ENCODE results near the gene SLC37A3.

SLC37A3 gene

DNA sequence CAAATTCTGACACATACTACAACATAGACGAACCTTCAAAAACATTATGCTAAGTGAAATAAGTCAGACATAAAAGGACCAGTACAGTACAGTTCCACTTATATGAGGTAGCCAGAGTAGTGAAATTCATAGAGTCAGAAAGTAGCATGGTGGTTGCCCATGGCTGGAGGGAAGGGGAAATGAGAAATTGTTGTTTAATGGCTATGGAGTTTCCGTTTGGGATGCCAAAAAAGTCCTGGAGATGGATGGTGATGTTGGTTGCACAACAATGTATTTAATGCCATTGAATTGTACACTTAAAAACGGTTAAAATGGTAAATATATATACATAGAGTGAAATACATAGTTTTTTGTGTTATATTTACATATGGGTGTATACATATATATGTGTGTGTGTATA lies 2.1 kb upstream of the SLC37A3 start:
- no peak for DNase-seq

GRCh38 chr7:140398821-140399220 lies 491 bp upstream of the SLC37A3 start:
- no peak for DNase-seq

DNA sequence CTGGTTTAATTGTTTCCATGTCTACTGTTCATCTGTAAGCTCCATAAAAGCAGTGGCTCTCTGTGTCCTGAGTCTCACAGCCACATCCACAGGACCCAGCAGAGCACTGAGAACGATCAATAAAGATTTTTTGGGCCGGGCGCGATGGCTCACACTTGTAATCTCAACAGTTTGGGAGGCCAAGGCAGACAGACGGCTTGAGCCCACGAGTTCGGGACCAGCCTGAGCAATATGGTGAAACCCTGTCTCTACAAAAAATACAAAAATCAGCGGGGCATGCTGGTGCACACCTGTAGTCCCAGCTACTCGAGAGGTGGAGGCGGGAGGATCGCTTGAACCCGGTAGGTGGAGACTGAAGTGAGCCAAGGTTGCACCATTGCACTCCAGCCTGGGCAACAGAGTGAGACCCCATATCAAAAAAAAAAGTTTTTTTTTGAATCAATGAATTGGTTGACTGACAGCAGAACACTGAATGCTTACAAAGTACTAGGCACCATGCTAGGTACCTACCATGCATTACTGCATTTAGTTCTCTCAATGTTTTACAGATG lies 4.5 kb downstream of the SLC37A3 start:
- no peak for DNase-seq

DNA sequence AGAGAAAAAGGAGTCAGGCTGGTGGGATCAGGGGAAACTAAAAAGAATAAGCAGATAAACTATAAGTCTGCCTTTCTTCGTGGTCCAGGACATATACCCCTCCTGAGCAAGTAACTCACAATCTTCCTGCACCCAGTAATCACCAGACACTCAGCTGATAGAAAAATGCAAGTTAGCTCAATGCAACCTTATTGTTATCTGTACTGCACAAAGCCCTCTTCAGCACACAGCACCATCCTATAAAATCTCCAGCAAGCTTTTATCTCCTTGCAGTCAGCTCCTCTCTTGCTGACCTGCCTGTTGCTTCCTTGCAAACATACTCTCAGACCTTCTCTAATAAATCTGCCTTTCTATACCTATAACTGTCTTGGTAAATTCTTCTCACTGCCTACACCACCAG lies 6.7 kb downstream of the SLC37A3 start:
- no peak for DNase-seq

DNA sequence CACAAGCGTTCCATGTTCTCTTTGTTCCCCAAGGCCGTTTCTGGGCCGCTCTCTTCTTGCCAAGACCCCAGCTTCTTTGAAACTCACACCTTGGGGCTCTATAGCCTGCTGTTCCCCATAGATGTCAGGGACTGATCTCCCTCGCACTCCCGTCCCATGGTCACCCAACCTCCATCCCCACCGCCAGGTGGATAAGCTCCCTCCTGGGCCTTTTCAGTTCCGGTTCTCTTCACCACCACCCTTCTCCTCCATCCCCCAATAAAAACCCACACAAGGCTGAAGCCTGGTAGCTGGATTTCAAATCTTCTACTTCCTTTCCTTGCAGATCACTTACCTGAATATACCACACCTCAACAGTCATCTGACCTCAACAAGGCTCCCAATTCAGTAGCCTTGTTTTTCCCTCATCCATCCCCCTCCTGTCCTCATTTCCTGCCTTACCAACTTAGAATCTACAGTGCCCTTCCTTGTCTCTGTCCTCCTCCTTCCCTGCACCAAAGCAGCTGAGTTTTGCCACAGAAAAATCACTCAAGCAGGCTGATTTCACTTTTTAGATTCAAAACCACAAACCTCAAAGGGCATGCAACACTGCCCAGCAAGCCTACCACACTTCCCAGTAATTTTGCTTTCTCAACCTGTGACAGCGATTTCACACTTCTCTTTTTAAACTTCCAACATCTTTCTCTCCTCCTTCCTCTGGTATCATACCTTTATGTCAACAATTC lies 7.7 kb downstream of the SLC37A3 start:
- no peak for DNase-seq

- DNase-seq, result no peak
Observed at GRCh38 chr7:140390034-140390433, 8.3 kb downstream of the SLC37A3 start.

DNA sequence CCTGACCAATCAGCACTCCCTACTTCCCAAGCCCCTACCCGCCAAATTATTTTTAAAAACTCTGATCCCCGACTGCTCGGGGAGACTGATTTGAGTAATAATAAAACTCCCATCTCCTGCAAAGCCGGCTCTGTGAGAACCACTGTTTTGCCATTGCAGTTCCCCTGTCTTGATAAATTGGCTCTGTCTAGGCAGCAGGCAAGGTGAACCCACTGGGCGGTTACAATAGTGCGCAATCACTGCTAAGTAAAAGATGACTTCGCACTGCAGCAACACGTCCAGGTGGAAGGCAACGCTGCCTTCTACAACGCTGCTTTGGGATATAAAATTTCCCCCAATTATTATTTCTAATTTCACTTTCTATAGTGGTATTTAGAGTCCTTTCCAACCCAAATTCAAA lies 8.9 kb downstream of the SLC37A3 start:
- no peak for DNase-seq

DNA sequence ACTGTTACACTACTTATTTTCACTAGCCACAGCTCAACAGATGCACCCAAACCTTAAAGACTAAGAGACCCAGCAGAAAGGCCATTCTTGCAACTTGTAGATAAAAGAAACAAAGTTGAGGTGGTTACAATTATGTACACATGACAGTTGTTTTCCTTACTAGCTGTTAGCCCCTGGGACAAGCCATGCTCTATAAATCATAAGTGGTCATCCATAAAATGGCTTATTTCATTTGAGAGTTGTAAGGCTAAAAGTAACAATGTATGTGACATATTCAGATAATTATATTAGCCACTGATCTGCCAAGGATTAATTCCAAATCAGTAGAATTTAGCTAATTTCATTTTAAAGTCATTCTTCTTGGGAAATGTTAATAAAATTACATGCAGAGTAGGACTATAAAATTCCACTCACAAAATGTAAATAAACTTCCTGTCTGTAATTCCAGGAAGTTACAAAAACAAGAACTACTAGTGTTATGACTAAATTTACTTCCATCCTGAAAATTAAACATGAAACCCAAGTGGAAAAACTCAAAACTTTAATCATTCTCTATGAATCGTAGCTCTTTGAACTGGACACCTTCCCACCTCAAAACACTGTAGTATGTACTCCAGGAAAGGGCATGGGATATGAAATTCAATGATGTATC lies 13.3 kb downstream of the SLC37A3 start:
- DNase-seq, result no peak

DNA sequence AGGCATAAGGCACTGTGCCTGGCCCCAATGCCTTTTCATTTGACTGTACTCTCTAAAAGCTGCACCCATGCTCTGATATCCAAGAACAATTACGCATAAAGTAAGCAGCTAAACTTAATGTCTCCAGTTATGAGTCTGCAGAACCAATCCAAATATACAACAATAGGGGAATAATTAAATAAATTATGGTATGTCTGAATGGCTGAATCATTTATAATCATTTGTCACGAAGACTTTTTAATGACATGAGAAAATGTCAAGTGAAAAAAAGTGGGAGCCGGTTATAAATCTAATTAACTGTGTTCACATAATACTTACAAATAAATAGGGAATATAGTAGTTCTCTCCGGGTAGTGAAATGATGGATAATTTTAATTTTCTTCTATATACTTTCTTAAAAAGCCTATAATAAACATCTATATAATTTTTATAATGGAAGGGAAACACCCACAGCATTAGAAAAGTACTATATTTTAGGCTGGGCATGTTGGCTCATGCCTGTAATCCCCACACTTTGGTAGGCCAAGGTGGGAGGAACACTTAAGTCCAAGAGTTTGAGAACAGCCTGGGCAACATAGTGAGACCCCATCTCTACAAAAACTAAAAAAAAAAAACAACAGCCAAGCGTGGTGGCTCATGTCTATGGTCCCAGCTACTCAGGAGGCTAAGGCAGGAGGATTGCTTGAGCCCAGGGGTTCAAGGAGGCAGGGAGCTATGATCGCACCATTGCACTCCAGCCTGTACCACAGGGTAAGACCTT lies 14.2 kb downstream of the SLC37A3 start:
- no peak for DNase-seq

- no peak for DNase-seq
Observed at GRCh38 chr7:140375892-140376730, 22.2 kb downstream of the SLC37A3 start.

DNA sequence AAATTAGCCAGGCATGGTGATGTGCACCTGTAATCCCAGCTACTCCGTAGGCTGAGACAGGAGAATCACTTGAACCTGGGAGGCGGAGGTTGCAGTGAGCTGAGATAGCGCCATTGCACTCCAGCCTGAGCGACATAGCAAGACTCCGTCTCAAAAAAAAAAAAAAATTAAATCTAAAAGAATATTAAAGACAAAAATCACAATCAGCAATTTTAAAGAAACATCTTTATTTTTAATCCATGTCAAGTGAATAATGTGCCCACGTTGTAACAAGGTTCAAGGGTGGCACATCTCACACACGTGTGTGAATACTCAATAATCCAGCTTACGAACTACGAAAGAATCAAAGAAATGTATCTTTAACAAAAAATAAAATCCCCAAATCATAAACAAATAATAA lies 23.0 kb downstream of the SLC37A3 start:
- no peak for DNase-seq

DNA sequence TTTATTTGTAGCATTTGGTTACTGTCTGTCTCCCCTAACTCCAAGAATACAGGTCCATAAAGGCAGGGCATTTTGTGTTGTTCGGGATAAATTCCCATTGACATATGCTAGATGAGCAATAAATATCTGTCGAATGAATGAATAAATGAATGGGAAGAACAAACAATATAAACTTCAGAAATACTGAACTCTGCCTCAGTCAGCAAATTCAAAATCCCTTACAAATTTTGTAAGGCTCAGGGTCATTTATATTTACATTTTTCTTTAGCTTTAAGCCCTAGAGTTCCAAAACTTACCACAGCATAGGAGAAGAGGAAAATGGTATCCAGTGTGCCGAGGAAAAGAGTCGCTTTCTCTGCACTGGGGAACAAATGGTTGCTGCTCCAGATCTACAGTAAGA lies 29.0 kb downstream of the SLC37A3 start:
- no peak for DNase-seq

DNA sequence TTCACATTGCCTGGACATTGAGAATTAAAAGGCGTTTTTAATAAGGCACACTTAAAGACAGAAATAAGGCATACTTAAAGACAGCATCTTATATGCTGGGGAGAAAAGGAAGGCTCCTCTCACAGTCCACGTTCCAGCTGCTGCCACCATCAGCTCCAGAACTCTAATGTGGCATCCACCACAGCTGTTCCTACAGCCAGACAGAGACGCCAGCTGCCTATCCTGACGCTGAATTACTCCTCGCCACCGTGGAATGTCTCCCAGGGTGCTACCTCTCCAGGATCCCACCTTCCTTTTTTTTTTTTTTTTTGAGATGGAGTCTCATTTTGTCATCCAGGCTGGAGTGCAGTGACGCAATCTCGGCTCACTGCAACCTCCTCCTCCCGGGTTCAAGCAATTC lies 30.8 kb downstream of the SLC37A3 start:
- no peak for DNase-seq

DNA sequence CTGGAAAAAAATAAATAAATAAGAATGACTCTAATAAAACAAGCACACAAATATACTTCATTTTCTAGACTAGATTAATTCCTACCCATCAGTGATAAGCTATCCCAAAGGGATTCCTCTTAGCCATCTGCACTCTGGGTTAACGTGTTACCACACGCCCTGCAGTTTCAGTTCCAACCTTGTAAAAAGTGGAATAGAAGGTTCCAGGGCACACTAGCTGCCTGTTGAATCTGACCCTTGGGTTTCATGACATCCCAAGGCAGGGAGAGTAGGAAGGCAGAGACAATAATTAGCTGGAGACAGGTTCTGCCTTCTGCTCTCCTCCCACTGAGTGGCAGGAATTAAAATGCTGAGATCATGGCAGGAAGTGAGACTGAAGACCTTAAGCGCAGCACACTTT lies 33.5 kb downstream of the SLC37A3 start:
- DNase-seq, result no peak

DNA sequence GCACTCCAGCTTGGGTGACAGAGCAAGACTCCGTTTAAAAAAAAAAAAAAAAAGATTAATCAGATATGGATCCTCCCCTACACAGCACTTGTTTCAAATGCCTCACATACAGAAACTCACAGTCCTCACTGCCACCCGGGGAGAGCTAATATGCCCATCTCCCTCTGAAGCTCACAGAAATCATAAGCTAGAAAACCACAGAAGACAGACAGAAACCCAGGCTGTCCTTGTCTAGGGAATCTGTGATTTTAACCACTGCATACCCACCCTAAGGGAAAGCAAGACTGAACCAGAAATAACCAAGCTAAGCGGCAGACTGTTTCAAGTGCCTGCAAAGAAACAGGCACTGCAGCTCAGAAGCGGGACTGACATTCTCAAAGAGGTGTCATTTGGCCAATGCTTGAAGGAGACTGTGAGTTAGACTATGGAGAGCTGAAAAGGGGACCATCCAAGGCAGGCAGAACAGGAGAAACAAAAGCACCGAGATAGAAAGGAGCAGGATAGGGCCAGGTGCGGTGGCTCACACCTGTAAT lies 37.6 kb downstream of the SLC37A3 start:
- no peak for DNase-seq

GRCh38 chr7:140358412-140359051 lies 39.8 kb downstream of the SLC37A3 start:
- no peak for DNase-seq

GRCh38 chr7:140358024-140358411 lies 40.3 kb downstream of the SLC37A3 start:
- DNase-seq, result no peak

DNA sequence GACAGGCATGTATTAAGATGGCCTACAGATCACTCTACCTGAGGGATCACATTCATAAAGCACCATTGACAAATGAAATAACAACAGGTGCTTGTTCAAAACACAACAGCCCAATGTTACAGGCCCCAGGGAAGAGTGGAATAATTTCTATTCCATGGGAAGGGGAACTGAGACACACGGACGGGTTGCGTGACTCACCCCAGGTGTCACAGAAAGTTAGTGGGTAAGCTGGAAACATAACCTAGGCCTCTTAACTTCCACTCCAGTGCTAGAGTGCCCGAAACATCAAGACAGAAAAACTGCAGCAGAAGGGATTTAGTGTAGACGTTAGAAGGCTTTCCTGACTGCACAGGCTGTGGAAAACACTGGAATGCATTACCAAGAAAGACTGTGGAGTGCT lies 48.3 kb downstream of the SLC37A3 start:
- DNase-seq, result no peak

DNA sequence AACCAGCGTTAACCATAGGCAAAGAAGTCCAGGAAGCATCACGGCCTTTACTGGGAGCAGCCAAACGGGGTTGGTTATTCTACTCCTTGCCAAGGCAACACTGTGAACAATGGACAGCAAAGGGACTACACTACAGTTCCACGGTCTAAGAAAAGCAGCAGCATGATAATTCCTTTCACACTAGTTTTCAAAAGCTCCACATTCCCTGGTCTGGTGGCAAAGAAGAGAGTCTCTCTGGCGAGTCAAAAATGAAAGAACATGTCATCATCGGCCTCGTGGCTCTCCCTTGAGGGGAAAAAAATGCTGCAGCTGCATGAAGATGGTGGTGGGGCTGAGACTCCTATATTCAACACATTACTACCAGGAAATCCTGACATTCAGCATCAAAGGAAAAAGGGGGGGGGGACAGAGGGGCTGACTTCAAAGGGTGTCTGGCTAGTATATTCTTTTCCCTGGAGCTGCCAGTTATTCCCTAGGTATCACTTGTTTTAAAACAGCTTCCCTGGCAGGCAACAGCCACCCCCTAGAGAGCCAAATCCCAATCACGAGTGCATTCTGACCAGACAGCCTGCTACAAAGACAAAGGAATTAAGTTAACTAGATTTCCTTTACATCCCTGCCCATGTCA lies 49.1 kb downstream of the SLC37A3 start:
- no peak for DNase-seq

GRCh38 chr7:140348161-140348849 lies 50.0 kb downstream of the SLC37A3 start:
- DNase-seq, result no peak

DNA sequence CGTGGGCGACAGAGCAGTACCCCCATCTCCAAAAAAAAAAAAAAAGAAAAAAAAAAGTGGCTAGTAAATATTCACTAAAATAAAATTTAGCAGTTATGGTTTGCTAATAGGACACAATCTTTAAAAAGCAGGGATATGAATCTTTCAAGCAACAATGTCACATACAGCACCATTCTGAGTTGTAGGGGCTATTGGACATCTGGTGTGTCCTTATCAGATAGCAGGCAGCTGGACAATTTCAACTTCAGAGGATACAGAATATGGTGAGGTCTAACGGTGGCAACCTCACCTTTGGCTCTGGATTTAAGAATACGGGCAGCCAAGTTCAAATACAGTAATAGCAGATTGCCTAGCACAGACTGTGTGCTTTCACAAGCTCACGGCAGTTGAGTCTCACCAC lies 51.1 kb downstream of the SLC37A3 start:
- no peak for DNase-seq
